Measurements from ENCODE around the gene KRT82. TPM values are rescaled to one million over a fixed set of nuclear protein-coding genes. Genes with fewer than 3 reads are reported as not detected.

KRT82 gene
- total and polyA plus RNA-seq, 2 of the 8 experiments (the other 6 are each of a cell fraction or from before 2014, with no cell fraction given) = not detected

GRCh38 chr12:52358575-52359350 lies 47.4 kb downstream of the KRT82 start (continued):
- no peak for TF ChIP-seq EGR1 (IDR thresholded peaks at IDR 0.05; ENCODE audit: borderline replicate concordance, low read depth, low read length)
- TF ChIP-seq CBX8 (IDR thresholded peaks at IDR 0.05; ENCODE audit: borderline replicate concordance, low read depth, low read length) = no peak
